GM21526 (cell line): Measurements from ENCODE around the gene EPHA7.

Experiments
- ATAC-seq: cut with Tn5 transposase; IDR thresholded peaks from one replicate; pipeline ENCODE4 v1.9.1; 2021; ENCODE audit warnings: moderate library complexity; ENCODE audit not compliant: unreplicated experiment, low FRiP score

The EPHA7 gene

GRCh38 chr6:93329301-93330000, 89.9 kb downstream of the EPHA7 start:
- no peak for ATAC-seq

DNA sequence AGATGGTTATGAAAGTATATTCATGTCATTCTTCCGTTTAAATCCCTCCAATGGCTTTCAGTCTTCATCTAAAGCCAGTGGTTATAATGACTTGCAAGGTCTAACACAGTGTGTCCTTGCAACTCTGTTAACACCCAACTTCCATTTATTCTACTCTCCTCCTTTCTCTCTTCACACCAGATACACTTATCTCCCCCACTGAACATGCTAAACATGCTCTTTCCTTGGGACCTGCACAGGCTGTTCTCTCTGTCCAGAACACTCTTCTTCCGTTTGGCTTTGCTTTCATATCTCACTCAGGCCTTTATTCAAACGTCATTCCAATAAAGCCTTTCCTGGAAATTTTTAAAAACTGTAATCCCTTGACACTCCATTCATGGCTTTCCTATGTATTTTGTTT, 91.5 kb downstream of the EPHA7 start:
- ATAC-seq: no peak

DNA sequence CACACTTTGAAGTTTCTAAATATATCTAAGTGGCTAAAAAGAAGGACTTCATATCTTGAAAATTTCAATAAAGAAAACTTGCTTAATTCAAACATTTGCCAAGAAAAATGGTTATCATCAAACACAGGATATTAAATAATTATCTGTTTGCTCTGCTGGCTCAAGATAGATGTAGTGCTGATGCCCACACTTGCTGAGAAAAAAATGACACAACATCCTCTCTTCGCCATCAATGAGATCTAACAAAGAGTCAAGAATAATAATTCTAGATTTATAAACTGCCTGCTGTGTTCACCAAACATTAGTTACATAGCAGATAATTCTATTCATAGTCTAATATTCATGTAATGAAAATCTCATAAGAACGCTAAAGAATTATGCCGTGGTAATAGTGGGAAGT, 93.6 kb downstream of the EPHA7 start:
- ATAC-seq: no peak

DNA sequence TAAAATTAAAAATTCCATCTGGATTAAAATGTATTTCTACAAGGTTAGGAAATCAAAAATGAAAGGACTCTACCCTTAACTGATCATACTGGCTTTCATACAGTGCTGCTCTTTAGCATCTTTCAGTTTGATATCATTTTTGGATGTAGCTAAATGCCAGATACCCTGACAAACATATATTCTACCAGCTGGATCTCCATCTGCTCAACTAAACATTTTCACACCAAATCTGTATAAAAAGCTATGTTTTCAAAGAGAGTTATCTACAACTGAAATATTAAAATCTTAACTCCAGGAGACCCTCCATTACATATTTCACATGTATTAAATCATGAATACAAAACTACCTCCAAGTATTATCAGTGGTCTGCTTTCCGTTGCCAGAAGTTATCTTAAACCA, 95.7 kb downstream of the EPHA7 start:
- no peak for ATAC-seq

DNA sequence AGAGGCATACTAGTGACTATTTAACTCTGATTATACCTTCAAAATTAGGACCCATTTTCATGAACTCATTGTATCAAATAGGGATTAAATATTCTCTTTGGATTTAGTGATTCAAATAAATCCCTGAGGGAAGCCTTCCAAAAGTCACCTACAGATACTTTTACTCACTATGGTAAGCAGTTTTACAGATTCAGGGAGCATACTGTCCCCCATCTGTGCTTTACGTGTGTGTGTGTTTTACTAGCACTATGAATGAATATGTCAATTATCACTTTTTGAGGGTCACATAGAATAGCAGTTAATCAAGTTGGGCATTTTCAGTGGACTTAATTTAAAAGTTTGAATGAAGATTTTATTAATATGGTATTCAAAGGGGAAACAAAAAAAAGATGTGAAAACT, 96.7 kb downstream of the EPHA7 start:
- no peak for ATAC-seq

DNA sequence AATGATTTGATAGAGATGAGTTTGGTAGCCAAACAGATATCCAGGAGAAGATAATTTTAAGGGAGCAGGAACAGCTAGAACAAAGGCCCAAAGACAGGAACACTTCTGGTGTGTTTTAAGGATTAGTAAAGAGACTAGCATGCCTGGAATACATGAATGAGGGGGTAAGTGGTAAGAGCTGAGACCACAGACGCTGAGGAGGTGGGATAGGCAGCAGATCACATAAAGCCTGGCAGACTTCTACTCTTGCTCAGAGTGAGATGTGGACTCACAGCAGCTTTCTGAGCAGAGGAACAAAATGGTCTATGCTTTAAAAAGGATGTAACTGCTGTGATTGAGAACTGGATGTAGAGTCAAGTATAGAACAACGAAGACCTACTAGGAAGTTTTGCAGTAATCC, 100.1 kb downstream of the EPHA7 start:
- no peak for ATAC-seq

- ATAC-seq: no peak
These were observed 101.2 kb downstream of the EPHA7 start for GRCh38 chr6:93318121-93318520.

GRCh38 chr6:93317592-93317991, 101.8 kb downstream of the EPHA7 start:
- ATAC-seq: no peak

DNA sequence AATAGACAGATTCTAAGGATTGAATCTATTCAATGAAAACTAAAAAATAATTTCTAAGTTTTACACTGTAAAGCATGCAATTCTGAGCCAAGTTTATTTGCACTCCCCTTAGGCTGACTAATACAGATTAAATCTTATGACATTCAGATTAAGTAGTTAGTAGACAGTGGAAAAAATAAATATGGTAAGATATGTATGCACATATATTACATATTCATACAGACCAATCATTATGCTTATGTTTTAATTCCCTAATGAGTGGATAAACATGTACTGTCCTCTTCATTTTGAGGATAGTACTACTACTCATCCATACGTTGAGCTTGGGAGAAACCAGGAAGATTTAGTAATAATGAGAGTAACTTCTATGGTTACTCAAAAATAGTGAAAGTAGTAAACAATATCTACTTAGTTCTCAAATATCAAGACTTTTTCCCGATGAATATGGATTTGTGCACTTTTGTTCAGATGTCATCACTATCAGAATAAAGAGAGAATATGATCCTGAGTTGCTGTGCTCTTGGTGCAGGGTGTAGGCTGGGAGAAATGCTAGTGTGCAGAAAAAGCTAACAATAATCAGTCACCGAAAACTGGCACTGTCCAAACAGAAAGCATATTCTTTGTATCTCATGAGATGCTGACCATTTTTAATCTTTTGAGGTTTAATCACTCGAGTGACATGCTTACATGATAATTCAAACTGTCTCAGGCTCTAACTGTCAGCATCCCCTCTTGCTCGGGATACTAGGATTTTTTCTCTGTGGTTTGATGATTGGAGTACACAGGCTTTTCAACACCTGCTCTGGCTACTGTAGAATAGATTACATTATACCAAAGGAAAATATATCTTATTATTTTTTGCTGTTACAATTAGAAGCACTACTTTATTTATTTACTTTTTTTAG, 111.6 kb downstream of the EPHA7 start:
- ATAC-seq: no peak

DNA sequence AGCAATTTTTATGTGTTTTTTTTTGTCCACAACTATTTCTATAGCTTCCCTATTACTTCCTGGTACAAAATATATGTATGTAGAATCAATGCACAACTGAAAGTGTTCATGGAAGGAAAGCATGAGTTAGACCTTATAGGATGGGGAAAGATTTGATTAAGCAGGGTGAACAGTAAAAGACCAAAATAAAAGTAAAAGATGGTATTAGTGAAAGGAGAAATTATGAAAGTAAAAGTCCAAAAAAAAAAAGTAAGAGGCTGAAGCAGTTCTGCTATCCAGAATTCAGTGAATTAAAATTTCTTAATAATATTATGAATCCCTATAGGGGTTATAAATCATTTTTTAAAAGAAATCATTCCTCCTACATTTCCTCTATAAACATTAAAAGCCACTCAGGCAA, 114.3 kb downstream of the EPHA7 start:
- no peak for ATAC-seq

DNA sequence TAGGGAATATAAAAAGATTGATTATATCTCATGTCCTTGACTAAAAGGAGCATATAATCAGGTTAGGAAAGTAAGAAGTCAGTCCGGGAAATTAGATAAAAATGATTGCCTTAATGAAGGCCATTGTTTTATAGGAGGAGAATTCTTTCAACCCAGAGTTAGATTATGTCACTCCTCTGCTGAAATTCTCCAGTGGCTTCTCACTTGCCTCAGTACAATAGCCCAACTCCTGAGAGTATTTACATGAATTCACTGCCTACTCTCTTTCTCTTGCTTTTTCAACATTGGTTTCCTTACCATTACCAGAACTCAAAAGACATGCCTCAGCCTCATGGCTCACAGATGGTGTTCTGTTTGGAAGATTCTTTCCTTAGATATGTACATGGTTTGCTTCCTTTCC, 114.9 kb downstream of the EPHA7 start:
- no peak for ATAC-seq

DNA sequence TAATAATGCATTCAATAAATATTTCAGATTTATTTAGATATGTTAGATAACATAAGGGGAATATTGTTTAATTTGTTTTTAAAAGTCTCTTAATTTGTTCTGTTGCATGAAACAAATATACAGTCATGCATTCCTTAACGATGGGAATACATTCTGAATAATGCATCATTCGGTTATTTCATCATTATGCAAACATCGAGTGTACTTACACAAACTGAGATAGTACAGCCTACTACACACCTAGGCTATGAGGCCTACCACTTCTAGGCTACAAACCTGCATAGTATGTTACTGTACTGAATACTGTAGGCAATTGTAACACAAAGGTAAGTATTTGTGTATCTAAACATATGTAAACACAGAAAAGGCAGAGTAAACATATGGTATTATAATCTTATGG, 118.7 kb downstream of the EPHA7 start:
- no peak for ATAC-seq

- ATAC-seq: no peak
These were observed 119.7 kb downstream of the EPHA7 start for GRCh38 chr6:93299622-93300021.

DNA sequence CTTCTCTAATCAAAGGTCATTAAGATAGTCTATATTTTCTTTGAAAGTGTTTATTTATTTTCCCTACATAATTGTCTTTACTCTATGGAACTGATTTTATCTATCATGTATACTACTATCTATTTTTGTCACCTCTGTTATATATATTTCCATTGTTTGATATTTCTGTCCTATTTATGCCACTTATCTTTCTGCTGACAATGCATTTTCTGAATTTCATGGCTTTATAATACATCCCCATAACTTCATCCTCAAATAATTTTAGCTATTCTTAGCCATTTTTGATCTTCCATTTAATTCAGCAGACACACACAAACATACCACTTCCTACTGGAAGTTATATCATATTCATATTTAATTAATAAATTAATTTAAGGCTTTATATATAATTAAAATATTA, 123.7 kb downstream of the EPHA7 start:
- ATAC-seq: no peak

- no peak for ATAC-seq
These were observed 124.5 kb downstream of the EPHA7 start for GRCh38 chr6:93294879-93295278.

DNA sequence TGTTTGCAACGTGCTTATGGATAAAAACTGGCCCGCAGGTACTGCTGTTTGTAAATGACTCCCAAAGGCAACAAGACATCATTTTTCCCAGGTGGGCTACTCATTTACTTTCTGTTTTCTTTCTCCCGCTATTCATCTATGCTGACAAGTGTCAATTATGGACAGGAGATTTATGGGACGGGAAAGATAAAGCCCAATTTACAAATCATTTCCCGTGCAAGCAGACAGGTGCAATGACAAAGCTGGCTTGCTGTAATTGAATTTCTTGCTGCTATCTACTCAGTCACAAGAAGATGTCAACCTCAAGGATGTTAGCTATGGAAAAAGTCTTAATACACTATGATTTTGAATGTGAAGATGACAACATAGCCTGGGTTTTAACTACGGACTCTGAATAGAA, 125.5 kb downstream of the EPHA7 start:
- ATAC-seq: no peak

DNA sequence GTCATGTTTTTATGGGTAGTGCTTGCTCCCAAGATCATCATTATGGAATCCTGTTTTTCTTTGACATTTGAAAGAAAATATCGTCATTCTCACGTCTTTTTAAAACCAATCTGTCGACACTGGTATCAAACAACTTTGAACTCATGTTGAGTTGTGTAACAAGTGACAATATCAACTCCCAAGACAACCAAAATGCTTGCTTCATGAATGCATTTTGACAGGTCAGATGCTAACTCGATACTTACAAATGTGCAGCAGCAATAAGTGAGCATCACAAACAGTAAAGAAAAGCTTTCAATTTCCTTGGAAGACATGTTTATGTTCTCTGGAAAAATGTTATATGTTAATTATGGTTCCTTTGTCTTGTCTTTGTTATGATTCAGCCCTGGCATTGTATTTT, 125.9 kb downstream of the EPHA7 start:
- ATAC-seq: no peak

GRCh38 chr6:93282521-93283031, 136.8 kb downstream of the EPHA7 start:
- ATAC-seq: no peak

- ATAC-seq: no peak
These were observed 141.1 kb downstream of the EPHA7 start for GRCh38 chr6:93278241-93278640.

DNA sequence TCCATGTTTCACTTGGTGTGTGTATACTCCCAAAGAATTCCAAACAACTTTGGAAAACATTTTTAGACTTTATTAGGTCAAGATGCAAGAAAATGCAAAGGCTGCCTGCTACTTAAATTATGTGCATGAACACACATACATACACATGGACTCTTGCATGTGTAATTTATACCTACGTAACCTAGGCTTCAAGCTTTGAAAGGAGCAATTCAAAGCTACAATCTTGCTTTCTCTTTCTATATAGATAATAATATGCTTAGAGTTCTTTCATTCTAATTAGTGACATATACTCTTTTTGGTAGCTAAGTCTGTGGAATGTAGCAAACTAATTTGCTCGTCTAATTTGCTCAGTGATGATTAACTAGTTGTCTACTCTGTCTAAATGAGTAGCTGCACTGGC, 146.5 kb downstream of the EPHA7 start:
- no peak for ATAC-seq

- ATAC-seq: no peak
These were observed 147.1 kb downstream of the EPHA7 start for GRCh38 chr6:93272211-93272610.
